ENCODE data around the gene TALDO1. TPM values are rescaled to one million over a fixed set of nuclear protein-coding genes. Genes with fewer than 3 reads are reported as not detected.

TALDO1 gene
- total and polyA plus RNA-seq, 2 donors from 2014 or later, result 175 to 312 TPM

- Histone ChIP-seq H3K4me3 (ENCODE audit: low read length in 3 of 3) (no peak overlapping the region), H3K9me3 (ENCODE audit: control insufficient read depth in 2 of 3, insufficient read depth in 1 of 3, low read length in 3 of 3) (no peaks in the 10 kb centered on the region), H3K9ac (ENCODE audit: low read length in 3 of 3) (no peak overlapping the region), H3K27me3 (ENCODE audit: control insufficient read depth, insufficient read depth, low read length) (no peaks in the 10 kb centered on the region), H3K4me1 (ENCODE audit: control insufficient read depth in 2 of 3, insufficient read depth in 2 of 3, low read depth in 1 of 3, low read length in 3 of 3) (peaks cover 0 to 16% (median 0%) of the 10 kb centered on the region in 3 donors), H3K27ac (ENCODE audit: low read depth in 2 of 2, low read length in 2 of 2) (no peak overlapping the region), H3K36me3 (ENCODE audit: control insufficient read depth in 2 of 3, insufficient read depth in 3 of 3, low read length in 3 of 3) (peaks cover 0 to 7% (median 5%) of the 10 kb centered on the region in 3 donors)
- no peak for FAIRE-seq
- DNase-seq, result peak in 1 of 5 donors; percentile 71
- intact Hi-C loops (cut with DNase I), result no loop called here
- no peak for TF ChIP-seq CTCF (IDR thresholded peaks at IDR 0.05; ENCODE audit: borderline replicate concordance, extremely low read depth, insufficient read depth)
Measured at GRCh38 chr11:774873-775592, 27.8 kb downstream of the TALDO1 start.

GRCh38 chr11:776263-776560, 28.9 kb downstream of the TALDO1 start:
- no peak for TF ChIP-seq CTCF (IDR thresholded peaks at IDR 0.05; ENCODE audit: borderline replicate concordance, extremely low read depth, insufficient read depth)
- peaks cover 0 to 16% (median 0%) of the 10 kb centered on the region in 3 donors for H3K4me1 ChIP-seq (ENCODE audit: control insufficient read depth in 2 of 3, insufficient read depth in 2 of 3, low read depth in 1 of 3, low read length in 3 of 3)
- H3K4me3 ChIP-seq (ENCODE audit: low read length in 3 of 3), result peak overlapping the region; percentile 44 to 71 (median 59)
- FAIRE-seq (no peak), DNase-seq (peak in 1 of 5 donors; percentile 68)
- no peaks in the 10 kb centered on the region for H3K36me3 ChIP-seq (ENCODE audit: control insufficient read depth in 2 of 3, insufficient read depth in 3 of 3, low read length in 3 of 3)
- no peak overlapping the region for H3K27ac ChIP-seq (ENCODE audit: low read depth in 2 of 2, low read length in 2 of 2)
- H3K9ac ChIP-seq (ENCODE audit: low read length in 3 of 3), result peak overlapping the region in 2 of 3 donors; percentile 24 to 86
- no peaks in the 10 kb centered on the region for H3K9me3 ChIP-seq (ENCODE audit: control insufficient read depth in 2 of 3, insufficient read depth in 1 of 3, low read length in 3 of 3)
- H3K27me3 ChIP-seq (ENCODE audit: control insufficient read depth, insufficient read depth, low read length), result no peaks in the 10 kb centered on the region
- intact Hi-C loops (cut with DNase I), result no loop called here

GRCh38 chr11:776561-777287, 29.5 kb downstream of the TALDO1 start:
- Histone ChIP-seq H3K27me3 (ENCODE audit: control insufficient read depth, insufficient read depth, low read length) (no peaks in the 10 kb centered on the region), H3K36me3 (ENCODE audit: control insufficient read depth in 2 of 3, insufficient read depth in 3 of 3, low read length in 3 of 3) (no peaks in the 10 kb centered on the region), H3K4me3 (ENCODE audit: low read length in 3 of 3) (peak overlapping the region; percentile 44 to 71 (median 59)), H3K9me3 (ENCODE audit: control insufficient read depth in 2 of 3, insufficient read depth in 1 of 3, low read length in 3 of 3) (no peaks in the 10 kb centered on the region), H3K27ac (ENCODE audit: low read depth in 2 of 2, low read length in 2 of 2) (no peak overlapping the region), H3K4me1 (ENCODE audit: control insufficient read depth in 2 of 3, insufficient read depth in 2 of 3, low read depth in 1 of 3, low read length in 3 of 3) (peaks cover 0 to 16% (median 0%) of the 10 kb centered on the region in 3 donors), H3K9ac (ENCODE audit: low read length in 3 of 3) (peak overlapping the region in 2 of 3 donors; percentile 82 to 86)
- TF ChIP-seq CTCF (IDR thresholded peaks at IDR 0.05; ENCODE audit: borderline replicate concordance, extremely low read depth, insufficient read depth), result no peak
- FAIRE-seq (no peak), DNase-seq (peak; percentile 46 to 81 (median 58))
- intact Hi-C loops (cut with DNase I), result no loop called here

Data from kidney (tissue), 14 donors.